ENCODE data around the gene PI16. TPM values are rescaled to one million over a fixed set of nuclear protein-coding genes. Genes with fewer than 3 reads are reported as not detected.

The PI16 gene
- total RNA-seq, 1 donor from 2014 or later: 25.9 TPM

- intact Hi-C loops (cut with micrococcal nuclease): loop anchor here (10.0 kb wide), 1 partner anchor 82 kb away; no protein-coding TSS in a partner anchor
- H3K36me3 ChIP-seq: peaks cover 76% of the 10 kb centered on the region
- TF ChIP-seq CTCF (IDR thresholded peaks at IDR 0.05; ENCODE audit: borderline replicate concordance): no peak
- no peaks in the 10 kb centered on the region for H3K9me3 ChIP-seq (replicated peaks)
- no peak overlapping the region for H3K4me3 ChIP-seq
- peaks cover 100% of the 10 kb centered on the region for H3K4me1 ChIP-seq
- peak overlapping the region; percentile 85 for H3K27ac ChIP-seq (replicated peaks)
- H3K27me3 ChIP-seq (ENCODE audit: low read depth): no peaks in the 10 kb centered on the region
- DNase-seq: no peak
Measured at GRCh38 chr6:36976509-36976908, 22.0 kb downstream of the PI16 start.

DNA sequence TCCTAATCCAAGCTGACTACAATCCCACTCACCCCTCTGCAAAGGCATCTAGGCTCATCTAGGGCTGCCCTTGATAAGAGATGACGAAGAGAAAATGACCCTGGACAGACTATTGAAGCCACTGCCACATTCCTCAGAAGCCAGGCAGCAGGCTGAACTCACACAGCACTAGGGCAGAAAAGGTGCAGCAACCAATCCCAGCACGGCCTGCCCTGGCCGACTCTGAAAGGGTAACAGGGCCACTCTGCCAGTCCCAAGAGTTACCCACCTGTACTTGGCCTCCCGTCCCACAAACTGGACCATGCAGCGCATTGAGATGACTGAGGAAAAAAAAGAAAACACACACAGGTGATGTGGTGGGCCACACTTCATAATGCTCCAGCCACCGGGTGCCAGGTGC is 22.4 kb downstream of the PI16 start:
- Histone ChIP-seq H3K27ac (replicated peaks) (peak overlapping the region; percentile 85), H3K36me3 (peaks cover 73% of the 10 kb centered on the region), H3K4me1 (peaks cover 100% of the 10 kb centered on the region), H3K4me3 (no peak overlapping the region), H3K9me3 (replicated peaks) (no peaks in the 10 kb centered on the region), H3K27me3 (ENCODE audit: low read depth) (no peaks in the 10 kb centered on the region)
- TF ChIP-seq CTCF (IDR thresholded peaks at IDR 0.05; ENCODE audit: borderline replicate concordance): no peak
- intact Hi-C loops (cut with micrococcal nuclease): loop anchor here (10.0 kb wide), 1 partner anchor 82 kb away; no protein-coding TSS in a partner anchor
- no peak for DNase-seq

DNA sequence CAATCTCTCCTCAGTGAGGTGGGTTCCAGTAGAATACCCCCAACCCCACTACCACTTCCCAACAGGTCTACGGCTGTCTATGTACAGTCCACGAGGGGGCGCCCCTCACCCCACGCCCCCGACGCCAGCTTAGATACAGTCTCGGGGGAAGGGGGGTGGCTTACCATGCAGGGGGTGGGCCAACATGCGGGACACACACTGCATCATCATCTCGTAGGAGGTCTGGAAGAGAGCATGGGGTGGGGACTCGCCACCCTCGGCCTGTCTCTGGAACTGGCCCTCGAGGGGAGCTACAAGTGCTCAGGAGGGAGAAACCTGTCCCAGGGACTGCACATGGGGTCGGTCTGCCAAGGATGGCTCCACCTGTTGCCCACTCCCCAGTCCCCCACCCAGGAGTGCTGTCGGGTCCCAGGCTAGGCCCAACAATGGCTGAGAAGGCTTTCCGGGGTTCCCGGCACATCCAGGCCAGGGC is 23.0 kb downstream of the PI16 start:
- peak overlapping the region; percentile 85 for H3K27ac ChIP-seq (replicated peaks)
- intact Hi-C loops (cut with micrococcal nuclease): loop anchor here (10.0 kb wide), 1 partner anchor 83 kb away; no protein-coding TSS in a partner anchor
- peak; percentile 51 for TF ChIP-seq CTCF (IDR thresholded peaks at IDR 0.05; ENCODE audit: borderline replicate concordance)
- no peak for DNase-seq
- no peaks in the 10 kb centered on the region for H3K9me3 ChIP-seq (replicated peaks)
- H3K36me3 ChIP-seq: peaks cover 67% of the 10 kb centered on the region
- no peaks in the 10 kb centered on the region for H3K27me3 ChIP-seq (ENCODE audit: low read depth)
- peaks cover 100% of the 10 kb centered on the region for H3K4me1 ChIP-seq
- no peak overlapping the region for H3K4me3 ChIP-seq

DNA sequence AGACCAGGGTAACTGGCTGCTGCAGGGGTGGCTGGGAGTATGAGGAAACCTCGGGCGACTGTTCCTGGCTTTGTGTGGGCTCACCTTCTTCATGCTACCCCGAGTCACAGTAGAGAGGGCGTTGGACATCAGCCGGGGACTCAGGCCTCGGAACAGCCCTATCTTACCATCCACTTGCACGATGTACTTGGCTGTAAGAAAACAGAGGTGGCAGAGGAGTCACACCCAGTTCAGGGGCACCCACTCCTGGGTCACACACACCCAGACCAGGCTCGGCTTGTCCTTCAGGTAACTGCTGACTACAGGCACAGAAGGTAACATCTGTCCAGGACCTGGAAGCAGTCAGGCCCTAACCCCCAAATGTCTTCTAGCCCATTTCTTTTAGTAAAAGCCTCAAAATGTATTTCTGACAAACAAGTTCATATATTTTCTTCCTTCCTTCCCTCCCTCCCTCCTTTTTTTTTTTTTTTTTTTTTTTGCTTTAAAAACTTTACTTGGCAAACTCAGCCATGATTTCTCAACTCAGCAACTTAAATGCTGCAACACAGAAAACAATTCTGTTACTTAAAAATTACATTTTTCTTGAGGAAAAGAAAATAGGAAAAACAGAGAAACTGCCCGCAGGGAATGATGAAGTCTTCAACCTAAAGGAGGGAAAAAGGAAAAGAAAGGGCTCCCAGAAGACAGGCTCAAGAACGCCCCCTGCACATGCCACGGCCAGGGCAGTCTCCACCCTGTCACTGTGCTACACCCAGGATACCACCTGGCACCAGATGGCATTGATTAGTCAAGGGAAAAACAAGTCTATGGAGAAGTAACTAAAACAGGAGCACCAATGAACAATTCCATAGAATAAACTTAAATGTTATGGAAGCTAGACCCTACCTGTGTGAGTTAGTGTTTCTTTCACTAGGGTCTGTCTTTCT is 24.1 kb downstream of the PI16 start:
- no peak for TF ChIP-seq CTCF (IDR thresholded peaks at IDR 0.05; ENCODE audit: borderline replicate concordance)
- Histone ChIP-seq H3K4me1 (peaks cover 100% of the 10 kb centered on the region), H3K36me3 (peaks cover 55% of the 10 kb centered on the region), H3K27me3 (ENCODE audit: low read depth) (no peaks in the 10 kb centered on the region), H3K27ac (replicated peaks) (peak overlapping the region; percentile 85), H3K9me3 (replicated peaks) (no peaks in the 10 kb centered on the region), H3K4me3 (no peak overlapping the region)
- intact Hi-C loops (cut with micrococcal nuclease): loop anchor here (10.0 kb wide), 1 partner anchor 84 kb away; no protein-coding TSS in a partner anchor
- no peak for DNase-seq

DNA sequence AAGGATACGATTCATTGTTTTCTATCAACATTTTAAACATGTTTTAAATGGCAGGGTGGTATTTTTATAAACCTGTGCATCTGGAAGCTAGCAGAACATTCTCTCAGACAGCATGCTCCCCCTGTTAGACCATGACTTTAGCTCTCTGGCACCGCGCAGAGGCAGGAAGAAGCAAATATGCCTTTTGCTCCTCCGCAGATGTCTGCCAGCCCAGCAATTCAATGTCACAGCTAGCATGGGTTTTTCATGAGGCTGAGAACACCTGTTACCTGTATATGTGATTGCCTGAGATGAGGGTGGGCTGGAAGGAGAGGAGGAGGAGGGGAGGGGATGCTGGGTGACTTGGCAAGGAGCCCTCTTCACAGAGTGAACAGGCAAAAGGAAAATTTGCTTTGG is 24.8 kb downstream of the PI16 start:
- intact Hi-C loops (cut with micrococcal nuclease): loop anchor here (10.0 kb wide), 1 partner anchor 85 kb away; no protein-coding TSS in a partner anchor
- TF ChIP-seq CTCF (IDR thresholded peaks at IDR 0.05; ENCODE audit: borderline replicate concordance): peak; percentile 68
- Histone ChIP-seq H3K27me3 (ENCODE audit: low read depth) (no peaks in the 10 kb centered on the region), H3K27ac (replicated peaks) (peak overlapping the region; percentile 85), H3K4me1 (peaks cover 100% of the 10 kb centered on the region), H3K36me3 (peaks cover 49% of the 10 kb centered on the region), H3K9me3 (replicated peaks) (no peaks in the 10 kb centered on the region), H3K4me3 (no peak overlapping the region)
- DNase-seq: no peak
